22Rv1 (cell line): ENCODE results near the gene CTSF.

Experiments used
- H3K27ac ChIP-seq: fragments of 450-650 bp; 2 replicates; pipeline ENCODE4 v1.5.1; 2017
- CTCF ChIP-seq: fragments of 450-650 bp; IDR thresholded peaks from 2 replicates; pipeline ENCODE4 v1.5.1; 2017; ENCODE audit warnings: mild to moderate bottlenecking
- ZFX ChIP-seq: fragments of 450-650 bp; IDR thresholded peaks from 2 replicates; pipeline ENCODE4 v1.6.1; 2017; ENCODE audit warnings: antibody characterized with exemption, borderline replicate concordance

Gene CTSF

GRCh38 chr11:66559866-66560676 is 8.3 kb downstream of the CTSF start:
- TF ChIP-seq ZFX (no peak), CTCF (no peak)
- no peak overlapping the region for H3K27ac ChIP-seq

GRCh38 chr11:66559142-66559865 is 9.1 kb downstream of the CTSF start:
- TF ChIP-seq CTCF (no peak), ZFX (no peak)
- H3K27ac ChIP-seq: no peak overlapping the region

- no peak overlapping the region for H3K27ac ChIP-seq
- TF ChIP-seq CTCF: no peak
- no peak for TF ChIP-seq ZFX
These were observed 10.6 kb downstream of the CTSF start for GRCh38 chr11:66557733-66558326.

GRCh38 chr11:66556086-66556485 is 12.3 kb downstream of the CTSF start:
- TF ChIP-seq CTCF: no peak
- no peak for TF ChIP-seq ZFX
- H3K27ac ChIP-seq: no peak overlapping the region

- TF ChIP-seq ZFX (no peak), CTCF (no peak)
- H3K27ac ChIP-seq: no peak overlapping the region
These were observed 13.0 kb downstream of the CTSF start for GRCh38 chr11:66555416-66555815.

- no peak for TF ChIP-seq ZFX
- no peak overlapping the region for H3K27ac ChIP-seq
These were observed 13.8 kb downstream of the CTSF start for GRCh38 chr11:66554602-66555001.

GRCh38 chr11:66550887-66551286 is 17.5 kb downstream of the CTSF start:
- no peak for TF ChIP-seq CTCF
- no peak for TF ChIP-seq ZFX
- H3K27ac ChIP-seq: no peak overlapping the region
